Vagina (tissue), 2 donors: Measurements from ENCODE around the gene CDK14. TPM values are rescaled to one million over a fixed set of nuclear protein-coding genes. Genes with fewer than 3 reads are reported as not detected.

ENCODE experiments used
- DNase-seq, 2 donors: peaks; one replicate each; pipeline ENCODE4 v3.0.0-alpha.2; 2017; ENCODE audit errors: extremely low spot score in 2 of 2
- H3K27ac ChIP-seq: fragments of 200-600 bp; sonication (generic); one replicate; pipeline ENCODE4 v1.5.1; 2019
- H3K27me3 ChIP-seq: fragments of 200-600 bp; sonication (generic); one replicate; pipeline ENCODE4 v1.5.1; 2019
- H3K36me3 ChIP-seq, 2 donors: fragments of 200-600 bp; sonication (generic); one replicate each; pipeline ENCODE4 v1.5.1; 2017 to 2019
- H3K4me1 ChIP-seq: fragments of 200-600 bp; sonication (generic); one replicate; pipeline ENCODE4 v1.5.1; 2019
- H3K4me3 ChIP-seq, 2 donors: fragments of 200-600 bp; sonication (generic); 1 replicate in 1 of 2; 2 replicates in 1 of 2; pipeline ENCODE4 v1.5.1; 2016 to 2019
- H3K9me3 ChIP-seq: fragments of 200-600 bp; sonication (generic); one replicate; pipeline ENCODE4 v1.5.1; 2019
- POLR2A ChIP-seq, 2 donors: fragments of 450-650 bp; IDR thresholded peaks; one replicate each; pipeline ENCODE4 v1.6.1; 2017; ENCODE audit warnings: antibody characterized with exemption in 2 of 2, mild to moderate bottlenecking in 2 of 2, moderate library complexity in 2 of 2
- POLR2AphosphoS5 ChIP-seq, 2 donors: sonication (generic); formaldehyde crosslinking; IDR thresholded peaks; one replicate each; pipeline ENCODE4 v1.9.0; 2017; ENCODE audit warnings: antibody characterized with exemption in 2 of 2, mild to moderate bottlenecking in 2 of 2, low read depth in 1 of 2; ENCODE audit not compliant: insufficient read depth in 1 of 2
- intact Hi-C: fragments of 100-400 bp; cut with DNase I; formaldehyde crosslinking; loops from one replicate; pipeline ENCODE4 v1.15.1; 2023
- total RNA-seq: library from RNA; depleted of rRNA; stranded (reverse); fragments of >200 nt; gene quantifications from one replicate; pipeline ENCODE4 v1.2.3, GENCODE V29; 2016
- TF ChIP-seq, protein P1 (sequence below), 3 experiments: fragments of 450-650 bp in 2 of 3; fragments of 200-600 bp in 1 of 3; sonication (generic) in 1 of 3; IDR thresholded peaks; one replicate each; pipeline ENCODE4 v1.5.1; 2017 to 2019; ENCODE audit warnings: antibody characterized with exemption in 3 of 3, mild to moderate bottlenecking in 2 of 3, moderate library complexity in 2 of 3

CDK14 gene
- total RNA-seq, 1 donor from 2014 or later: 21.6 TPM

DNA sequence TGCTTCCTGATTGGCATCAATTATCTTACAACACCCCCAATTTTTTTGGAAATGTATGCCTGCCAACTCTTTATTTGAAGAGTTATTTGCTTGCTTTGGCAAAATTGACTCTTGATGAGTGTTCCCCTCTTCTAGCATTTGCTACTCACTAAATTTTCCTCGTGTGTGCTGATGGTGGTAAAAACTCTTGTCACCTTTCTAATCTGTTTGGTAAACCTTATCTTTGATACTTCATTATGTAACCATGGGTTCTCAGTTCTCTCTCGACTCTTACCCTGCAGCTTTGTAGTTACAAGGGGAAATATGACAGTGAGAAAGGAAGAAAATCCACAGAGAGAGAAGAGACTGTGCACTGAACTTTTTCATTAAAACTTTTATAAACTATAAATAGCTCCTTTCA lies 102.5 kb downstream of the CDK14 start:
- Histone ChIP-seq H3K4me3 (no peak overlapping the region), H3K9me3 (no peaks in the 10 kb centered on the region), H3K36me3 (no peaks in the 10 kb centered on the region), H3K27me3 (no peaks in the 10 kb centered on the region), H3K27ac (no peak overlapping the region), H3K4me1 (no peaks in the 10 kb centered on the region)
- intact Hi-C loops: no loop called here
- no peak for DNase-seq
- TF ChIP-seq POLR2AphosphoS5 (IDR thresholded peaks at IDR 0.05; ENCODE audit: insufficient read depth in 1 of 2, low read depth in 1 of 2) (no peak), POLR2A (IDR thresholded peaks at IDR 0.05) (no peak)
- TF ChIP-seq, protein P1, sequence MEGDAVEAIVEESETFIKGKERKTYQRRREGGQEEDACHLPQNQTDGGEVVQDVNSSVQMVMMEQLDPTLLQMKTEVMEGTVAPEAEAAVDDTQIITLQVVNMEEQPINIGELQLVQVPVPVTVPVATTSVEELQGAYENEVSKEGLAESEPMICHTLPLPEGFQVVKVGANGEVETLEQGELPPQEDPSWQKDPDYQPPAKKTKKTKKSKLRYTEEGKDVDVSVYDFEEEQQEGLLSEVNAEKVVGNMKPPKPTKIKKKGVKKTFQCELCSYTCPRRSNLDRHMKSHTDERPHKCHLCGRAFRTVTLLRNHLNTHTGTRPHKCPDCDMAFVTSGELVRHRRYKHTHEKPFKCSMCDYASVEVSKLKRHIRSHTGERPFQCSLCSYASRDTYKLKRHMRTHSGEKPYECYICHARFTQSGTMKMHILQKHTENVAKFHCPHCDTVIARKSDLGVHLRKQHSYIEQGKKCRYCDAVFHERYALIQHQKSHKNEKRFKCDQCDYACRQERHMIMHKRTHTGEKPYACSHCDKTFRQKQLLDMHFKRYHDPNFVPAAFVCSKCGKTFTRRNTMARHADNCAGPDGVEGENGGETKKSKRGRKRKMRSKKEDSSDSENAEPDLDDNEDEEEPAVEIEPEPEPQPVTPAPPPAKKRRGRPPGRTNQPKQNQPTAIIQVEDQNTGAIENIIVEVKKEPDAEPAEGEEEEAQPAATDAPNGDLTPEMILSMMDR (IDR thresholded peaks at IDR 0.05): no peak

DNA sequence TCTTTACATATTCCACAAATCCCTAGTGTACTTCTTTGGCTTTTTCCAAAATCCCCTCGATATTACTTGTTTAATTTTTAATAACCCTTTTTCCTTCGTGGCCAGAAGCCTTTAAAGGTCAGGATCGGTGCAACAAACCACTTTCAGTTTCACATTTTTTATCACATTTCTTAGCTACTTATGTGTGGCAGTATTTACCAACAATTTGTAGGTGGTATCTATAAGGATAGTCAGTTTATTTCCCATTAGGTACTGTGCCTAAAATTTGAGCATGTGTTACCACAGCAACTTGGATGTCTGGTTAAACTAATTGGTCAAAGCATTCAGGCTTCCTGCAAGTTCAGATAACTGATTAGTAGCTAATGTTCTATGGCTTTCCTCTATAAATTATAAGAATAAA lies 104.9 kb downstream of the CDK14 start:
- no peaks in the 10 kb centered on the region for H3K36me3 ChIP-seq
- no peaks in the 10 kb centered on the region for H3K9me3 ChIP-seq
- H3K27ac ChIP-seq: no peak overlapping the region
- no peaks in the 10 kb centered on the region for H3K27me3 ChIP-seq
- no peaks in the 10 kb centered on the region for H3K4me1 ChIP-seq
- no peak for DNase-seq
- intact Hi-C loops: no loop called here
- TF ChIP-seq POLR2AphosphoS5 (IDR thresholded peaks at IDR 0.05; ENCODE audit: insufficient read depth in 1 of 2, low read depth in 1 of 2): no peak
- TF ChIP-seq, protein P1 (IDR thresholded peaks at IDR 0.05): no peak
- no peak for TF ChIP-seq POLR2A (IDR thresholded peaks at IDR 0.05)
- H3K4me3 ChIP-seq: peak overlapping the region in 1 of 2 donors; percentile 11

- H3K27ac ChIP-seq: no peak overlapping the region
- no peaks in the 10 kb centered on the region for H3K4me1 ChIP-seq
- no peak overlapping the region for H3K4me3 ChIP-seq
- DNase-seq: no peak
- TF ChIP-seq POLR2AphosphoS5 (IDR thresholded peaks at IDR 0.05; ENCODE audit: insufficient read depth in 1 of 2, low read depth in 1 of 2) (no peak), POLR2A (IDR thresholded peaks at IDR 0.05) (no peak)
- TF ChIP-seq, protein P1 (IDR thresholded peaks at IDR 0.05): no peak
- intact Hi-C loops: no loop called here
- H3K9me3 ChIP-seq: no peaks in the 10 kb centered on the region
- no peaks in the 10 kb centered on the region for H3K36me3 ChIP-seq
- no peaks in the 10 kb centered on the region for H3K27me3 ChIP-seq
Observed at GRCh38 chr7:90701771-90702170, 105.7 kb downstream of the CDK14 start.

- H3K36me3 ChIP-seq: no peaks in the 10 kb centered on the region
- TF ChIP-seq, protein P1 (IDR thresholded peaks at IDR 0.05): no peak
- no peak for TF ChIP-seq POLR2AphosphoS5 (IDR thresholded peaks at IDR 0.05; ENCODE audit: insufficient read depth in 1 of 2, low read depth in 1 of 2)
- TF ChIP-seq POLR2A (IDR thresholded peaks at IDR 0.05): no peak
- DNase-seq: no peak
- no peaks in the 10 kb centered on the region for H3K27me3 ChIP-seq
- intact Hi-C loops: no loop called here
- H3K4me3 ChIP-seq: no peak overlapping the region
- peaks cover 11% of the 10 kb centered on the region for H3K4me1 ChIP-seq
- H3K27ac ChIP-seq: no peak overlapping the region
- no peaks in the 10 kb centered on the region for H3K9me3 ChIP-seq
Observed at GRCh38 chr7:90705391-90706071, 109.4 kb downstream of the CDK14 start.

DNA sequence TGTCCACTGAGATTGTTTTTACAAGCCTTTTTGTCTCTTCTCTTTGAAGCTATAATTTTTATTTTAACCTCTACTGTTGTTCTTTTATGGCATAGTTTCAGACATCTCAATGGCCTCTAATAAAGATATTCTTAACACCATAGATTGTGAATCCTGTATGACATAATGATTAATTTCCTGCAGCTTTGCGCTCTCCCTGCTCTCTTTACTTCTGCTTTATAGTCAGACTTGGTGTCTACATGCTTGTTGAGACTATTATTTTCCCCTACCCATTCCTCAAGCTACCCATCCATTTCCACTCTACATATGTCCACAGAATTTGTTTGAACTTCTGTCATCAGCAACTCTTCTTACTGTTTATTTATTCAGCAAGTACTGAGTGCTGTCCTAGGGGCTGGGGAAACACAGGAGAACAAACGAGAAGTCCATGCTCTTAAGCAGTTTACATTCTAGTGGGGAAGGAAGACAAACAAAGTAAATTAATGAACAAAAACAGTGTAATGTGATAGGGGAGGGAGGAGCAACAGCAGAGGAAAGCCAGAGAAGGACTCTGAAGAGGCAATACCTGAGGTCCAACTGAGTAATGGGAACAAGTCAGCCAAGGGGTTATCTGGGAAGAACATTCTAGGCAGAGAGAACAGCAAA lies 110.1 kb downstream of the CDK14 start:
- no peak for TF ChIP-seq POLR2A (IDR thresholded peaks at IDR 0.05)
- TF ChIP-seq POLR2AphosphoS5 (IDR thresholded peaks at IDR 0.05; ENCODE audit: insufficient read depth in 1 of 2, low read depth in 1 of 2): no peak
- TF ChIP-seq, protein P1 (IDR thresholded peaks at IDR 0.05): no peak
- no peak overlapping the region for H3K4me3 ChIP-seq
- H3K36me3 ChIP-seq: no peaks in the 10 kb centered on the region
- H3K4me1 ChIP-seq: peaks cover 12% of the 10 kb centered on the region
- intact Hi-C loops: no loop called here
- no peak for DNase-seq
- no peak overlapping the region for H3K27ac ChIP-seq
- no peaks in the 10 kb centered on the region for H3K27me3 ChIP-seq
- no peaks in the 10 kb centered on the region for H3K9me3 ChIP-seq
